GM12864 (cell line): ENCODE data around the gene TMEM218.

Experiments used
- DNase-seq: peaks from one replicate; pipeline ENCODE4 v3.0.0-alpha.2; 2011; ENCODE audit warnings: low read depth
- H3K4me3 ChIP-seq: 2 replicates; pipeline ENCODE4 v1.5.1; 2011; ENCODE audit warnings: mild to moderate bottlenecking, low read depth, low read length, control low read depth
- TF ChIP-seq, protein P1 (sequence below): IDR thresholded peaks from 2 replicates; pipeline ENCODE4 v1.5.1; 2011; ENCODE audit warnings: low read depth, mild to moderate bottlenecking, moderate library complexity, low read length, control low read depth, inconsistent platforms; ENCODE audit errors: missing control alignments

Gene TMEM218

GRCh38 chr11:125154378-125155099 is 43.1 kb upstream of the TMEM218 start:
- DNase-seq, result no peak
- H3K4me3 ChIP-seq, result no peak overlapping the region
- TF ChIP-seq, protein P1, sequence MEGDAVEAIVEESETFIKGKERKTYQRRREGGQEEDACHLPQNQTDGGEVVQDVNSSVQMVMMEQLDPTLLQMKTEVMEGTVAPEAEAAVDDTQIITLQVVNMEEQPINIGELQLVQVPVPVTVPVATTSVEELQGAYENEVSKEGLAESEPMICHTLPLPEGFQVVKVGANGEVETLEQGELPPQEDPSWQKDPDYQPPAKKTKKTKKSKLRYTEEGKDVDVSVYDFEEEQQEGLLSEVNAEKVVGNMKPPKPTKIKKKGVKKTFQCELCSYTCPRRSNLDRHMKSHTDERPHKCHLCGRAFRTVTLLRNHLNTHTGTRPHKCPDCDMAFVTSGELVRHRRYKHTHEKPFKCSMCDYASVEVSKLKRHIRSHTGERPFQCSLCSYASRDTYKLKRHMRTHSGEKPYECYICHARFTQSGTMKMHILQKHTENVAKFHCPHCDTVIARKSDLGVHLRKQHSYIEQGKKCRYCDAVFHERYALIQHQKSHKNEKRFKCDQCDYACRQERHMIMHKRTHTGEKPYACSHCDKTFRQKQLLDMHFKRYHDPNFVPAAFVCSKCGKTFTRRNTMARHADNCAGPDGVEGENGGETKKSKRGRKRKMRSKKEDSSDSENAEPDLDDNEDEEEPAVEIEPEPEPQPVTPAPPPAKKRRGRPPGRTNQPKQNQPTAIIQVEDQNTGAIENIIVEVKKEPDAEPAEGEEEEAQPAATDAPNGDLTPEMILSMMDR, result no peak

- no peak for DNase-seq
- no peak overlapping the region for H3K4me3 ChIP-seq
- TF ChIP-seq, protein P1, result no peak
Observed at GRCh38 chr11:125153837-125154236, 42.4 kb upstream of the TMEM218 start.

- no peak overlapping the region for H3K4me3 ChIP-seq
- TF ChIP-seq, protein P1, result no peak
- no peak for DNase-seq
Observed at GRCh38 chr11:125148743-125149142, 37.3 kb upstream of the TMEM218 start.

DNA sequence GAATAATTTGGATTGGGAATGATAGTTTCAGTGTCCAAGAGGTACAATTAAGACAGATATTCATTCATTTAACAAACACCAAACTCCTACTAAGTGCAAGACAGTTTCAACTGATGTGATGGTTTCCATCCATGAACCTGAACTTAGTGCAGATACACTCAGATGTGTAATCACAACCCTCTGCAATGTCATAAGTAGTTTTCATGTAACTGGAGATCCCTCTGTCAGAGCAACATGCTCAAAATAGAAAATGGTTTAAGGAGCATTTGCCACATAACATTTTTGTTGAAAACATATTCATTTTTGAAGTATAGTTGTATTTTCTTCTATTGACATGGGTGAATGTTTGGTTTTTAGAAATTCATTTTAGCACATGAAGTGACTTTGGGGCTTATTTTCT is 36.6 kb upstream of the TMEM218 start:
- DNase-seq, result no peak
- H3K4me3 ChIP-seq, result no peak overlapping the region
- TF ChIP-seq, protein P1, result no peak

DNA sequence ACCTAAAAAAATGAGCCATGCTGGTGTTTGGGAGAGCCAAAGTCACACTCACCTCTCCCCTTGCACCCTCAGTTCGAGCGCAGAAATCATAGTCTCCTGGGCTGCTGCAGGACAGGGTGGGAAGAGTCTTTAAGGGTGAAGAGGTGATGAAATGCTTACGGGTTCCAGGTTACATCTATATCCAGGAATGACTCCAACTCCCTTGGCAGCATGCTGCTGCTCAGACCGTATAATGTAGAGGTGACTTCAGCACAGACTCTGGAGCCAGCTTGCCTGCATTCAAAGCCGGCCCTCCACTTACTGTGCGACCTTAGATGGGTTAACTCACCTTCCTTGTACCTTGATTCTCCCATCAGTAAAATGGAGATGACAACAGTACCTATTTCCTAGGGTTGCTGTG is 35.9 kb upstream of the TMEM218 start:
- no peak overlapping the region for H3K4me3 ChIP-seq
- no peak for DNase-seq
- TF ChIP-seq, protein P1, result no peak

DNA sequence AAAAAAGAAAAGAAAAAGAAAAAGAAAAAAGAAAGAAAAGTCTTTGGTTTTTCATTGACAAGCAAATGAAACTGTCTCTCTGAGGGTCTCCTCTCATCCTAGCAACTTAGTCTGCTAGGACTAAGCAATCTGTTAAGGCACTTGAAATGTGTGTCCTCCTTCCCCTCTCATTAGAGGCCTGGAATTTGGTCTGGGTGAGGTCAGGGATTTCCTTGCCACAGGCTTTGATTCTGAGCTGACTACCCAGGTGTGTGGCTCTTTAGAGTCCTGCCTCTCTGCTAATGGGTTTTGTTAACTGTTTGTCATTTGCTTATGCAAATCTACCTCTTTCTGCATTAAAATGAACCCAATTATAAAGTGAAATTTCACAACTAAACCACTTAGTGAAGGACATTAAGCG is 34.8 kb upstream of the TMEM218 start:
- DNase-seq, result no peak
- no peak overlapping the region for H3K4me3 ChIP-seq
- TF ChIP-seq, protein P1, result no peak
